Skeletal muscle tissue (tissue), 4 donors: ENCODE data around the gene RPRD1B. TPM values are rescaled to one million over a fixed set of nuclear protein-coding genes. Genes with fewer than 3 reads are reported as not detected.

Experiments
- H3K27ac ChIP-seq: one replicate; pipeline ENCODE4 v1.7.0; 2013; ENCODE audit warnings: mild to moderate bottlenecking, low read depth, low read length, inconsistent platforms
- H3K27me3 ChIP-seq, 3 donors: one replicate each; pipeline ENCODE4 v1.7.0; 2013; ENCODE audit warnings: low read length in 3 of 3; ENCODE audit not compliant: control insufficient read depth in 3 of 3, insufficient read depth in 3 of 3
- H3K36me3 ChIP-seq, 3 donors: one replicate each; pipeline ENCODE4 v1.7.0; 2013; ENCODE audit warnings: low read length in 3 of 3; ENCODE audit not compliant: control insufficient read depth in 3 of 3, insufficient read depth in 3 of 3
- H3K4me1 ChIP-seq, 3 donors: one replicate each; pipeline ENCODE4 v1.7.0; 2013; ENCODE audit warnings: low read length in 3 of 3, mild to moderate bottlenecking in 3 of 3; ENCODE audit not compliant: control insufficient read depth in 3 of 3, insufficient read depth in 3 of 3
- H3K4me3 ChIP-seq, 3 donors: one replicate each; pipeline ENCODE4 v1.7.0; 2013; ENCODE audit warnings: low read length in 3 of 3
- H3K9ac ChIP-seq, 3 donors: one replicate each; pipeline ENCODE4 v1.7.0; 2013; ENCODE audit warnings: low read length in 3 of 3, mild to moderate bottlenecking in 3 of 3, moderate library complexity in 2 of 3, low read depth in 1 of 3
- H3K9me3 ChIP-seq, 3 donors: one replicate each; pipeline ENCODE4 v1.7.0; 2013; ENCODE audit warnings: low read length in 3 of 3; ENCODE audit not compliant: control insufficient read depth in 3 of 3
- total RNA-seq: library from RNA; depleted of rRNA; stranded (reverse); fragments of >200 nt; gene quantifications from one replicate; pipeline ENCODE4 v1.2.3, GENCODE V29; 2014
- donor health status: Osteomylitis.

The RPRD1B gene
- total RNA-seq, 1 donor from 2014 or later, result 35.5 TPM

DNA sequence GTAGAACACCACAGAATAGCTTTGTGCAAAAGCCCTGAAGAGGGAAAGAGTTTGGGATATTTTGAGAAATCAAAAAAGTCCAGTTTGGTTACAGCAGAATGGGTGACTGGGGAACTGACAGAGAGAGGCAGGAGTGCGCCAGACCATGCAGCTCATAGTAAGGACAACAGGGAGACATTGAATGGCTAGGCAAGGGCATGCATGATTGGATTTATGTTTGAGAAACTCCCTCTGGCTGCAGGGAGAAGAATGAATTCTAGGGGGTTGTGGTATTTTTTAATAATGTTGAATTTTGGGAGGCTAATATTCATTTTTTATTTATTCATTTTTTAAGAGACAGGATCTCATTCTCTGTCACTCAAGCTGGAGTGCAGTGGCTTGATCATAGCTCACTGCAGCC, 81.7 kb downstream of the RPRD1B start:
- Histone ChIP-seq H3K27ac (no peak overlapping the region), H3K36me3 (no peaks in the 10 kb centered on the region), H3K9me3 (no peaks in the 10 kb centered on the region)

GRCh38 chr20:38115896-38116295, 82.3 kb downstream of the RPRD1B start:
- Histone ChIP-seq H3K27me3 (no peaks in the 10 kb centered on the region), H3K4me1 (peaks cover 30 to 39% (median 37%) of the 10 kb centered on the region in 3 donors), H3K9ac (no peak overlapping the region), H3K4me3 (no peak overlapping the region), H3K36me3 (no peaks in the 10 kb centered on the region), H3K27ac (no peak overlapping the region), H3K9me3 (no peaks in the 10 kb centered on the region)

More for the DNA sequence above, 81.7 kb downstream of the RPRD1B start:
- Histone ChIP-seq H3K27me3 (no peaks in the 10 kb centered on the region), H3K4me3 (no peak overlapping the region), H3K9ac (no peak overlapping the region), H3K4me1 (peaks cover 37 to 46% (median 44%) of the 10 kb centered on the region in 3 donors)

DNA sequence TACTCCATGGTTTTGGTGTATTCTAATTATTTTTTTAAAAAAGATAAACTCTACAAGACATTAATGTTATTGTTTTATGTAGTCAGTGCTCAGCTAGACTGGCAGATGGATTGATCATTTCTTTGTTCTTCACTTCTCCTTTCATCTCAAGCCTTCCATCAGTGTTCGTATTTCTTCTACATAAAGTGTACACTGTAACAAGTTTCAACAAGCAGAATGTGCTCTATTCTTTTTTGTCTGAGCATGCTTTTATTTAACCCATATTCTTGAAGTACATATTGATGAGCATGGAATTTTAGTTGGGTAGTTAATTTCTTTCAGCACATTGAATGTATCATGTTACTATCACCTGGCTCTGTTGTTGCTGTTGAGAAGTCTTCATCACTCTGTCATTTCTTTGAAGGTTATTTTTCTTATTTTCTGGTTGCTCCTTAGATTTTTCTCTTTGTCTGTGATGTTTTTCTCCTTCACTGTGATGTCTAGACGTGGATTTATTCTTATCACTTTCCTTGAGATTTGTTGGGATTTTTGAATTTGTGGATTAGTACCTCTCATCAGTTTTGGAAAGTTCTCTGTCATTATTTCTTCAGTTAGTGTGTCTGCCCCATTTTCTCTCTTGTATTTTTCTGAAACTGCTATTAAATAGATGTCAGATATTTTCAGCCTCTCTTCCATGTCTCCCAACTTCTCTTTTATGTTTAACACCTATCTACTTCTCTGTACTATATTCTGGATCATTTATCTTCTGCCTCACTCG, 83.0 kb downstream of the RPRD1B start:
- Histone ChIP-seq H3K4me3 (no peak overlapping the region), H3K4me1 (peaks cover 25 to 32% (median 30%) of the 10 kb centered on the region in 3 donors), H3K27ac (no peak overlapping the region), H3K36me3 (no peaks in the 10 kb centered on the region), H3K9ac (no peak overlapping the region), H3K9me3 (no peaks in the 10 kb centered on the region), H3K27me3 (no peaks in the 10 kb centered on the region)

- H3K4me1 ChIP-seq, result peaks cover 20 to 26% (median 24%) of the 10 kb centered on the region in 3 donors
- H3K27ac ChIP-seq, result no peak overlapping the region
- no peaks in the 10 kb centered on the region for H3K9me3 ChIP-seq
- no peak overlapping the region for H3K4me3 ChIP-seq
- no peak overlapping the region for H3K9ac ChIP-seq
- H3K27me3 ChIP-seq, result no peaks in the 10 kb centered on the region
- H3K36me3 ChIP-seq, result no peaks in the 10 kb centered on the region
Observed at GRCh38 chr20:38117205-38117604, 83.7 kb downstream of the RPRD1B start.

- Histone ChIP-seq H3K27ac (no peak overlapping the region), H3K4me3 (no peak overlapping the region), H3K36me3 (no peaks in the 10 kb centered on the region), H3K27me3 (no peaks in the 10 kb centered on the region), H3K4me1 (peaks cover 17 to 21% (median 20%) of the 10 kb centered on the region in 3 donors), H3K9ac (no peak overlapping the region), H3K9me3 (no peaks in the 10 kb centered on the region)
Observed at GRCh38 chr20:38117635-38118034, 84.1 kb downstream of the RPRD1B start.

DNA sequence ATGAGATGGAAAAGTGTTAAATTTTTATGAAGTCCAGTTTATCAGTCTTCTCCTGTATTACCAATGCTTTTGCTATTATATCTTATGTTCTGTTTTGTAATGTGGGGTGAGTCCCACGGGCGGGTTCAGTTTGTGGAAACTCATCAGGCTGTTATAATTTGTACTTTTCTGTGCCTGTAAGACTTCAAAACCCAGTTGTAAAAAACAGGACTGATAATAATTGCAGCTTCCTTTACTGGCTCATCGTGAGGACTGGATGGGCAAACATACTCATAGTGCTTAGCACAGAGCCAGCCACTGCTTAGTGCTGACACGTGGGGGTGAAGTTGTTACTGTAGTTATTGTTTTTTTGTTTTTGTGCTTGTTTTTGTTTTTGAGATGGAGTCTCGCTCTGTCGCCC, 85.9 kb downstream of the RPRD1B start:
- no peaks in the 10 kb centered on the region for H3K36me3 ChIP-seq
- peaks cover 3% of the 10 kb centered on the region in 3 donors for H3K4me1 ChIP-seq
- no peak overlapping the region for H3K9ac ChIP-seq
- no peaks in the 10 kb centered on the region for H3K9me3 ChIP-seq
- H3K4me3 ChIP-seq, result no peak overlapping the region
- H3K27ac ChIP-seq, result no peak overlapping the region
- H3K27me3 ChIP-seq, result no peaks in the 10 kb centered on the region

DNA sequence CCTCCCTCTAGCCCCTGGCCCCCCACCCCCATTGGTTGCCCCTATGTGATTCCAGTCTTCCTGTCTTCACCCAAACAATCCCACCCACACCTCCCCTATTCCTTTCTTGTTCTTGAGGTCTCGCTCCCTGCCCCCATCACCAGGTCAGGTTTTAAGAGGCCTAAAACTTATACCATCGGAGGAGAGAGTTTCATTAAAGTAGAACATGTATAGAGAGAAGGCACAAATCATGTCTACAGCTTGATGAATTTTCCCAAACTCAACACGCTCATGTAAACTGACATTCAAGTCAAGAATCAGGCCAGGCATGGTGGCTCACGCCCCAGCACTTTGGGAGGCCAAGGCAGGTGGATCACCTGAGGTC, 87.1 kb downstream of the RPRD1B start:
- H3K27ac ChIP-seq, result no peak overlapping the region
- H3K4me1 ChIP-seq, result peaks cover 0 to 4% (median 3%) of the 10 kb centered on the region in 3 donors

GRCh38 chr20:38121741-38122140, 88.2 kb downstream of the RPRD1B start:
- Histone ChIP-seq H3K27me3 (no peaks in the 10 kb centered on the region), H3K27ac (no peak overlapping the region), H3K9ac (no peak overlapping the region), H3K4me1 (peaks cover 7 to 14% (median 12%) of the 10 kb centered on the region in 3 donors), H3K36me3 (no peaks in the 10 kb centered on the region), H3K4me3 (no peak overlapping the region), H3K9me3 (no peaks in the 10 kb centered on the region)

More for the DNA sequence above, 87.1 kb downstream of the RPRD1B start:
- Histone ChIP-seq H3K27me3 (no peaks in the 10 kb centered on the region), H3K4me3 (no peak overlapping the region), H3K9ac (no peak overlapping the region), H3K9me3 (no peaks in the 10 kb centered on the region), H3K36me3 (no peaks in the 10 kb centered on the region)

DNA sequence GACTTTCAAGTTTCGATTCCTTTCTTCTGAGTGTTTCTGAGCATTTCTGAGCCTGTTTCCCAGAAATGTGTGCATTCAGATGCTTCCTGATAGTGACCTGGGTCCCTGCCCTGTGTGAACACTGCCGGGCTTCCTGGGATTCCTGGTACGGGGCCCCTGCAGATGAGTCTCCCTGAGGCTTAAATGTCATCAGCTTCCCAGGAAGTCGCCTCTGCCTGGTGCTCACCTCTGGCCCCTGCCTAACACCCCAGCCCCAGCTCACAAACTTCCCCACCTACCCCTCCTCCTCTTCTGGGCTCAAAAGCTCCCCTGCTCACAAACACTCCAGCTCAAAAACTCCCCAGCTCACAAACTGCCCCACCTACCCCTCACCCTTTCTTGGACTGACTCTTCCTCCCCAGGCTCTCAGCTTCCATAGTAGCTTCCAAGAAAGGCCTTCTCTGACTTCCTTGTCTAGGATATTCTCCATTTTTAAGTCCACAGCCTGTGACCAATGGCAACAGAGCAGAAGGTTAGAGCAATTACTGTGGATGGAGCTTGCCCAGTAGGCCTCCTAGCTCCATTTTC, 89.6 kb downstream of the RPRD1B start:
- peak overlapping the region; percentile 7 for H3K27ac ChIP-seq
- no peak overlapping the region for H3K9ac ChIP-seq
- H3K9me3 ChIP-seq, result no peaks in the 10 kb centered on the region
- no peaks in the 10 kb centered on the region for H3K36me3 ChIP-seq
- H3K4me3 ChIP-seq, result no peak overlapping the region
- peaks cover 14 to 22% (median 21%) of the 10 kb centered on the region in 3 donors for H3K4me1 ChIP-seq
- no peaks in the 10 kb centered on the region for H3K27me3 ChIP-seq
